HG03159 (cell line): ENCODE measurements around the gene IGFBP7.

ENCODE experiments used
- ATAC-seq: cut with Tn5 transposase; IDR thresholded peaks from one replicate; pipeline ENCODE4 v1.9.1; 2021; ENCODE audit warnings: mild to moderate bottlenecking, moderate library complexity; ENCODE audit not compliant: unreplicated experiment

Gene IGFBP7

DNA sequence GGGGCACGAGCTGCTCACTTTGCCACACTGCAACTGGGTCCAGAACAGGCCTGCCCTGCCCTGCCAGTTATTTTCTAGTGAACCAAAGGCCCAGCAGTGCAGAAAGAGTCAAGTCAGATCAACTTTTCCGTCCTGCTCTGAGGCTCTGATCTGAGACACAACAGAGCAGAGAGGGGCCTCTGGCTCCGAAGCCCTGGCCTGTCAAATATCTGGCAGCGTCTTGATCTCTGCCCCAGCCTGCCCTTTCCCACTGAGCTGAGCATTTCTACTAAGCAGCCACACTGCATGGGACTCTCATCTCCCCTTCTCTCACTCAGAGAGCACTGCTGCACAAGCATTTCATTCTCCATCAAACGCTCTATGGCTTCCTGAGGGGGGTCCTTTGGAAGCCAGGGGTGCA is 11.8 kb downstream of the IGFBP7 start:
- no peak for ATAC-seq

DNA sequence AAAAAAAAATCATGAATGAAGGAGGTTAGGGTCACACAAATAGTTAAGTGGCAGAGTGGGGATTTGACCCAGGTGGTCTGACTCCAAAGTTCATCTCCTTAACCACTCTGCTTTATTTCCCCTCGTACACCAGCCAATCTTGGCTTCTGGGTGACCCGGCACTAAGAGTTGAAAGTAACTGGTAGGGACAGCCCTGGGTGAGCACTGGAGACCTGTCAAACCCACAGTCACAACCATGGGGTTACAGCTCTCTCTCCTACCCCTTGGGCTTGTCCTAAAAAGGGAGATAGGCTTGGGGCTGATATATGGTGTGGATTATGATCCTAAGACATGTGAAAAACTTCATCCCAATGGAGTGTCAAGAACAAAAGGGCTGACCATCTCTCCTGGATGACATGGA is 12.5 kb downstream of the IGFBP7 start:
- no peak for ATAC-seq

DNA sequence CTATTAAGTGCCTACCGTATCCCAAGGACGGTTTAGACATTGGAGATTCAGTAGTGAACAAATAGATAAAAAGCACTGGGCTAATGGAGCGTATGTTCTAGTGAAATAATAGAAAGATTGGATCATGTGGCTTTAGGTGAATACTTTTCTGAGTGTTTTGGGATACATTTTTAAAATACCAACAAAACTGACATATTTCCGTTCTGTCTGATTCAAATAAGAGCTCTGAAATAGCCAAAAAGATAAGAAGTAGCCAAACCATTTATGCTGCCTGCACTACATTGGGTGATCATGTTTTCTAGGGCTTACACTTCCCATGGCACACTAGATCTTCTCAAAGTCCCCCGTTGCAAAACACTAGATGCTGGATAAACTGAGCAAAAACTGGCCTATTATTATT is 14.2 kb downstream of the IGFBP7 start:
- ATAC-seq: no peak

DNA sequence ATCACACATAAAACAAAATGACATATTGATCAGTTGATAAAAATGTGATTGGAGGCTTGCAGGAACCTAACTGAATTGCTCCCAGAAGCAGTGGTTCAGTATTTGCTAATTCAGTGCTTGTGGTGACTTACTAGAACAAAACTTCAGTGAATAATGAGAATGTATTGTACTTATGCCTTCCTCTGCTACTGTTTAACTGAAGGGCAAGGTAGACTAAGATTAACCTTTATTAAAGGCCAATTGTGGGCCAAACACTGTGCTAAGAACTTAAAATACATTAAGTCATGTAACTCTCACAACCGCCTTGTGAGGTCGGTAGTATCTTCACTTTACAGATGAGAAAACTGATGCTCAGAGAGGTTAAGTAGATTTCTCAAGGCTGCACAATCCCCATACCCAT is 14.9 kb downstream of the IGFBP7 start:
- no peak for ATAC-seq

DNA sequence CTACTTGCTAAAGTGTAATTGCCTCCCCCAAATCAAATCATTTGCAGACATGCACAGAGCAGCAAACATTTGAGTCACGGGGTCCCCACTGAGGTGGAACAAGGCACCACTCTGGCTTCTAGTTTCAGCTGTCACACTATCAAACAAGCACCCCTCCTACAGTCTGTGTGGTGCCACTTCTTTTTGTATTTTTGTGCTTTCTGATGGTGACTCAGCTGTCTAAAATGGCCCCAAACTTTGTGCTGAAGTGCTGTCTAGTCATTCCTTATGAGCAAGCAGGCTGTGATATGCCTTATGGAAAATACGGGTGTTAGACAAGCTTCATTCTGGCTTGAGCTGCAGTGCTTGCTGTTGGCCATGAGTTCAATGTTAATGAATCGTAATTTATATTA is 15.4 kb downstream of the IGFBP7 start:
- no peak for ATAC-seq

DNA sequence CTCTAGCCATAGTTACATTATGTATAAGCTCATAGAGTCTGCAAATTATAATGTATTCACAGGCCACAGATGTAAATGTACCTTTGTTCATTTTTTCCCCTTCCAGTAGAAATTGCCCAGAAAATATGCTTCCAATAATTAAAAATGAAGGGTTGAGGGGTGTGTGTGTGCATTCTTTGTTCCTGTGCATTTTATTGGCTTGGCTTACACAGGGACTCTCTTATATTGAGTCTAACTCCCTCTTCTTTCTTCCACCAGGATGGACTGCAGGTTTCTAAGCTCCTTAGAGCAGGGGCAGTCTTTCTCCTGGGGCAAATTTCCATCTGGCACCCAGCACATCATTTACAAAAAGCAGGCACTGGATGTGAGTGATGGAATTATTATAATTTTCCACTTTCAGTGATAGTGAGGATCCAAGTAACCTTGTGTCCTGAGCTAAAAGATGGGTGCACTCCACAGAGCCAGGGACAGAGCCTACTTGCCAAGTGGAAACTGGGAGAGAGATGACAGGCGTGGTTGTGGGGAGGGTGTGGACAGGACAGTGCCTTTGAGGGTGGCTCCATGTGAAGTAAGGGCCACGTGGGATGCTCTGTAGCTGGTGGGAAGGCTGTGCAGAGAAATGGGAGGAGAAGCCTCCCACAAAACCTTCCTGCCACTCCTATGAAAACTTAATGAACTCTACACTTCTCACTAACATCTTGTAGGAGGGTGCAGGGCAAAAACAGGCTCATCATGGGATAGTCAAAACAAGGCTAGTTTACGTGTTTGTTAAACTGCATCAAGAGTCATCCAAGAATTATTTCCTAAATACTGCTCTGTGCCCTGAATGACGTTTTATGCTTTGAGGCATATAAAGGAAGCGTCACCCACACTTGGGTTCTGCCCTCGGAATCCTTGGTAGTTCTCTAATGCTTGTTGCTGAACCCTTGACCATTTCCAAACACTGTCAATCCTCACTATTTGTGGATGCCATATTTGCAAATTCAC is 16.0 kb downstream of the IGFBP7 start:
- no peak for ATAC-seq

DNA sequence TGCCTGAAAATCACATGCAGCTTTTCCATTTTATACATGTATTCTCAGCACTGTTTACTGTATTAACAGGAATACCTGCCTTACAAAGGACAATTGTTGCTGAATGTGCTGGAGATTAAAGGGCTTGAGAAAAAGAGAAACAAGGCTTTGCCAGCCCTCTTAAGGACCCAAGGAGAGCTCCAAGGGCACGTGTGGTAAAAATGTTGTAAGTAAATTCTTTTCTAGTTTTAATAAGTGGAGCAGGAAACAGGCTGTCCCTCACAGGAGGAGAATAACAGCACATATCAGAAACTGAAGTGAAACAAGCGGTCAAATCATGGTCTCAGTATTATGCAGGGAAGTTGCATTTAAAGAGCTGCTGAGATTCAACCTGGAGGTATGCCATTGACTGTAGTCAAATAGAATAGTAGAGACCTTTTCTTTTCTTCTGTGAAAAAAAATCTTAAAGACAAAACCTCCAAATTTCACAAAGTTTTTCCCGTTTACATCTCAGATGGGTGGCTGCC is 18.5 kb downstream of the IGFBP7 start:
- ATAC-seq: no peak

DNA sequence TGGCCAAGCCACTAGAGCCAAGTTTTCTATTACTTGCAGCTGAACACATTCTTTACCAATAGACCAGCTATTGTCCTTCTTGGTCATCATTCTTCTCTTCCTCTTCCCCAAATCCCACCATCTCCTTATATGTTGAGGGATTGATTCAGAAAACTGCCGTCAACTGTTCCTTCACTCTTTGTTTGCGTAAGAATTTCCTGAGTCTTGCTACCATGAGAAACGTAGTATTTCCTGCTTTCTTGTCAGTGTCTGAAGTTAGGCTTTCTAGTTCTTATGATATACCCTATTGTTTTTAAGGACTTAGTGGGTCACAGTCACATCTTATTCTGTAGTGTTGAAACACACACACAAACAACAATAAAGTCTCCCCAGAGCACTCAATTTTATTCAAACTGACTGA is 20.1 kb downstream of the IGFBP7 start:
- ATAC-seq: no peak

DNA sequence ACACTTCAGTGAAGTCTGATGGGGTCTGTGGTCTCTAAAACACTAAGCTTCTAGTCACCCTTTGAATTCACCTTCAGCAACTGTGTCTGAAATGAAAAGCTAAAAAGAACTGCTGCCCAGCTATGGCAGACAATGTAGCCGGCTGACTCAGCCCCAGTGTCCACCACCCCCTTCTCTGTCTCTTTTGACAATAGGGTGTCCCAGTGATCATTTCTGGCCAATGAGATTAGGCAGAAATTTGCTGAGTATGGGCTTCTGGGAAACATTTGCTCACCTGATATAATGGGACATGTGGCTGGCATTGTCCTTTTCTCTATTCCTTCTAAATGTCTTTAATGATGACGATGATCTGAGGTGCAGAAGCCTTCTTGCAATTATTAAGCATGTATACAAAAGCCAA is 20.6 kb downstream of the IGFBP7 start:
- no peak for ATAC-seq

DNA sequence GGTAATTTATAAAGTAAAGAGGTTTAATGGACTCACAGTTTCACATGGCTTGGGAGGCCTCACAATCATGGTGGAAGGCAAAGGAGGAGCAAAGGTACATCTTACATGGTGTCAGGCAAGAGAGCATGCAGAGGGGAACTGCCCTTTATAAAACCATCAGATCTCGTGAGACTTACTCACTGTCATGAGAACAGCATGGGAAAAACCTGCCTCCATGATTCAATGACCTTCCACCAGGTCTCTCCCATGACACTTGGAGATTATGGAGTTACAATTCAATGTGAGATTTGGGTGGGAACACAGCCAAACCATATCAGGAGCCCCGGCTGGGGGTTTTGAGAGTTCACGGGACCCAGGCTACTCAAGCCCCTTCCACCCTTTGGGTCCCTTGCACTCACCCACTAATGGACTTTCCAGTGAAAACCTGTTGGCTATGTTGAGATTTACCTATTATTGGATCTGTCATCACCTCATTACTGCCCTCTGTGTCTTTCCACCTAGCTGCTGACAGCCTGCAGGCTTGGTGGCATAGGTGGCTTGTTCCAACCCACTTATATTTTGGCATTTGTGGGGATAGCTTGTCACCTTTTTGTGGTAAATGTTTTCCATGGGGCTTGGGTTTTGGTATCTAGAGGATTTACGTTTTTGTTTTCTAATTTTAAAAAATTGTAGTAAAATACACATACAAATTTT is 24.0 kb downstream of the IGFBP7 start:
- no peak for ATAC-seq

DNA sequence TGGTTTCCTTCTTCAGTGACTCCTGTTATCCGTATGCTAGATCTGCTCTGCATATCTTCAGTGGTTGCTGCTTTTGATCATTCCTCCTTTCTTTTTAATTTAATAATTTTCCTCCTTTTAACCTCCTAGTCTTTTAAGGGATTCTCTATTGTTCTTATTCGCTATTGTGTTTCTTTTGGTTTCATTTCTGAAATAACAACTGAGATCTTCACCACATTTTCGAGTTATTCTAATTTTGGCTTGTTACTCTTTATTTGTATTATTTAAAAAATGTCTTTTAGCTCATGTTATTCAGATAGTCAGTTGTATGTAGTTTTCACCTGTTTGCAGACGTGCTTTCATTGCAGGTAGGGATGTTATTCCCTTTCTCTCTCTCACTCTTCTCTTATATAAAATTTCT is 24.9 kb downstream of the IGFBP7 start:
- ATAC-seq: no peak

DNA sequence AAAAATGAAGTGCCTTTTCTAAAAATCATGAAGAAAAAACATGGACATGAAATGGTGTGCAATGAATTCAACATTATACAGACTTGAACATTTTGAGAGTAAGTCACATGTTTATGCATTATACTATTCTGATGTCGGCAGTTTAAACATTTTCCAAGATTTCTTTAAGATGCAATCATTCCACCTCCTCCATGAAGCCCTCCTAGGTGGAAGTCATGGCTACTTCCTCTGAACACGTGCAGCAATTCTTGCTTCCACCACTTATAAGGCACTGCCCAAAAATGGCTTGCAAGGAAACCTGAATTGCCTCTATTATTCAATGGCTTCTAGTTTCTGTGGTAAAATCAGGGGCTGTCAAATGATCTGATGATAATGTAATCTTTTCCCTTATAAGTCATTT is 25.8 kb downstream of the IGFBP7 start:
- no peak for ATAC-seq

DNA sequence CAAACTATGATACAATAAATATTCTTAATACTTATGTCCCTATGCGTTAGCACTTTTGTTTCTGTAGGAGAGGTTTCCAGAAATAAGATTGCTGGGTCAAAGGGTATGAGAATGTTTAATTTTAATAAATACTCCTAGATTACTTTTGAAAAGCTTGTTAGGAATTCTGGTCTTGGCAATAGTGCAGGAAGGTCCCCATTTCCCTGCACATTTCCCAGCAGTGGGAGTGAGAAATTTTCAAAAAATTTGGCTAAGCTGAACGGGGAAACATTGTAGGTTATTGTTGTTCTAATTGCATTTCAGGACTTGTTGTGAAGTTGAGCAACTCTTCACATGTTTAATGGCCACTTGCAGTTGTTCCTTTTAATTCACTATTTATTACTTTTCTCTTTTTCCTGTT is 27.1 kb downstream of the IGFBP7 start:
- no peak for ATAC-seq

DNA sequence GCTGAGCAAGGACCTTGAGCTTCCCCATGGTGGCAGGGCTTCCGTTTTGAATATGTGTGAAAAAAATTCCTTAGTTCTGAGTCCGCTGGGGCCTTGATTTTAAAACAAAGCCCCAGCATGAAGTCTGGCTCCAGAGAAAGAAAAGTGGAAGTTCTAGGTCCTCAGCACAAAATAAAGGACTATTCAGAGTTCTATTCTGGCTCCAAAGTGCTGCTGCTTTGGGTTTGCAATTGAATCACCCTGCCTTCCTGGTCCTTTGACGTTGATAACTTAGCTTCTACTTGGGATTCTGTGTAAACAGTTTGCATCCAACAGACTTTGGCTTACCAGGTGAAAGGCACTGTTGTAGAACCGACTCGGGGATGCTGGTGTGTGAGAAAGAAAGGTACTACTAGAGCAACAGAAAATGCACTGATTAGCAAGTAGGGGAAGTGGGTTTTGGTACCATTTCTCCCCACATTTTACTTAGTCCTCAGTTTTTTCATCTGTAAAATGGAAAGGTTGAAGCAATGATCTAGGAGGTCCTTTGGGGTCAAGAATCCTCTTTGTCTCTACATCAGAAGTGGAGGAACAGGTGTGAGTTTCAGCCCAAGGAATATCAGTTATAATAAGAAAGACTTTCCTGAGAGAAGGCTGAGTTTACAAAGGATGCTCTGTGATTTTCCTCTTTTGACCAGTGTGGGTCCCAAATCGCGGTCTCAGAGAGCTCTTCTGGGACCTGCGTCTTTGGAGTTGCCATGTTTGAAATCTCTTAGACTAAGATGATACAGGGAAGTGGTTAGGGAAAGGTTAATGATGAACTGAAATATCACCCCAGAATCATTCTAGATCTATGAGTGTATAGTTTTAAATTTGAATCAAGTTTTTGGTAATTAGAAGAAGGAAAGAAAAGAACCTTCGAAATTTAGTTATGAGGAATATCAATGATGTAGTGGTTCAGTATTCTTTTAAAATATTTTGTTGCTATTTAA is 28.2 kb downstream of the IGFBP7 start:
- no peak for ATAC-seq

DNA sequence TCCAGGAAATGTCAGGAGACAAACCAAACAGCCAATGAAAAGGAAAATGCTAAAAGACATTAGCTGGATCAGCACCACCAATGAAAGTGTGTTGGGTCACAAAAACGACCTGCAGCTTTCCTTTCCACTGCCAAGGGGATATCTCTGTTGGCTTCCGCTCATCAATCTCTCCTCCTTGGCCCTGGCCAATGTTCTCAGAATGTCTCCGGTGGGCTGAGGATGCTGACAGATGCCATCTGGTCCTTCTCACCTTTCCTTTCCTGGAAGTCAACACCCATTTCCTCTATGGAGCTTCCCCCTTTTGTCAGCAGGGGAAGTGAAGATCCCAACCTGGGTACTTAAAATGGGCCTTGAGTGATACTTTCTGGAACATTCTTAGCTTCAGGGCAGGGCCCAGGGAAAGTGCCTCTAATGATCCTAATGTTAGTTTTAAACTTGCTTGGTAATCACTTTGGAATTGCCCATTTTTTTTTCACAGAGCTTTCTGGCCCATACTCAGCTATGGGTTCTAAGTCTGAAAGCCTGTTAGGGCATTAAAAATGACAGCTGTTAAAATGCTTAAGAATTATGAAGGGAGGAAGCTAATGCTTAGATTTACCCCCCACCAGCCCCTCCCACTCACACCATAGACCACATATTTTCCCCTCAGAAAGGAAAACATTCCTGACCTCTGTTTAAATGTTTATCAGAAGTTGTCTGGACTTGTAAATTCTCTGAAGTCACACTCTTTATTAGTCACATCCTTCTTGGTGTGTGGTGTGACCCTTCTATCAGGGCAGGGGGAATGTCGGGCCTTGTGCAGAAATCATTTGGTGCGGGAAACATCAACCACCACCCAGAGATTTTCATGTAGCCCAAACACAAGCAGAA is 29.2 kb downstream of the IGFBP7 start:
- ATAC-seq: no peak

DNA sequence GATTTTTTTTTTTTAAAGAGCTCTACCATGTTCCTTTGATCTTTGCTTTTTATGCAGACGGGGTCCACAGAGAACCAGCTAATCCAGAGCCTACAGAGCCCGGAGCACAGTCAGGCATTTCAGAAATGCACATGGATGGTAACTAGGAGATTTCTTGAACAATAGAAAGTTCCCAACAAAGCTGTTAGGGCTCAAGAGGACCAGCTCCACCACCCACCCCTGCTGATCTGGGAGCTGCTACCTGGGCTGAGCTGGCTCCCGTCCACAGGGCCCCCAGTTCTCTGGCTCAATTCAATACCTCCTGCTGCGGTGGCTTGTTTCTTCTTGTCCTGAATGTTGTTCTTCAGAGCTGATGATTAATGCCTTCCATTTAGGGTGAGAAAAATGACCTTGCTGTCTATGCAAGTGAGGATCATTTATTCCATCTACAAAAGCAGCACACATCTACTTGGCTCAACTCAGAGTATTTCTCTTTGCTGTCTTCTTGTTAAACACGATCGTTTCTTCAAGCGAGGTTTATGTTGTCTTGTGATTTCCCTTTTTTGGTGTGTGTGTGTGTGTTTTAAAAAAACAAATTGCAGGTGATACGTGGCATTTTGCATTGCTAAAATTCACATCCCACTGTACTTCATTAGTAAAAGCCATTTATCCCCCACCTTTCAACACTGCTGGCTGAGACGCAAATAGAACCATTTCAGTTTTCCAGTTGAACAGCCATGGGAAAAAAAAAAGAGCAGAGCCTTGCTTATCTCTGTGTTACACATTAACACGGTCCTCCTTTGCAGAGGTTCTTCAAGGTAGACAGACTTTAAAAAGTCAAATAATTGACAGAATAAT is 31.3 kb downstream of the IGFBP7 start:
- ATAC-seq: no peak

DNA sequence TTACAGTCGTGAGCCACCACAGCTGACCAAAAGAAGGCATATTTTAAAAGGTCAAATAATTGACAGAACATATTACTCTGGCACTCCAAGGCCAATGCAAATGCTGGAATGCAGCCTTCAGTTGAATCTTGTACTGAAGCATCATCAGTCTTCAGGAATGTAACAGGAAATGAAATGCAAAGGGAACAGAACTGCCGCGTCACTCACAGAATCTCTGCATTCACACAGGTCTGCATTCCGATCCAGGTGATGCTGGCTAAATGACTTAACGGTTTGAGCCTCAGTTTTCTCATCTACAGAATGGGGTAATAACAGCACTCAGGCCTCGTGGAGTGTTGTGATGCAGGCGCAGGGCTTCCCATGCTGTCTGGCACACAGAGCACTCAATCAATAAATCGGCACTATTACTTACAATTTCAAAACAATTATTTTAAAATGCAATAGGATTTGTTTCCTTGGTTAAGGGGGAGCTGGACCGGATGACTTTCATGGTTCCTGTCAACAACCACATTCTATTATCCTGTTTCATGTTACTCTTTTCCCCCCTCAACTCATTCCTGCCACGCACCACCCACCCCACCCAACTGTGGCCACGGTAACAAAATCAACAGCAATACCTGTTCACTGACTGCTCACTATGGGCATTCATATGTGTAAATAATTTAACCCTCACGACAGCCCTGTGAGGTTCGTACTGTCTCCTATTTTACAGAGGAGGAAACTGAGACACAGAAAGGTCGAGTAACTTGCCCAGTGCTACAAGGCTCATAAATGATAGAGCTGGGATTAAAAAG is 32.4 kb downstream of the IGFBP7 start:
- ATAC-seq: no peak

DNA sequence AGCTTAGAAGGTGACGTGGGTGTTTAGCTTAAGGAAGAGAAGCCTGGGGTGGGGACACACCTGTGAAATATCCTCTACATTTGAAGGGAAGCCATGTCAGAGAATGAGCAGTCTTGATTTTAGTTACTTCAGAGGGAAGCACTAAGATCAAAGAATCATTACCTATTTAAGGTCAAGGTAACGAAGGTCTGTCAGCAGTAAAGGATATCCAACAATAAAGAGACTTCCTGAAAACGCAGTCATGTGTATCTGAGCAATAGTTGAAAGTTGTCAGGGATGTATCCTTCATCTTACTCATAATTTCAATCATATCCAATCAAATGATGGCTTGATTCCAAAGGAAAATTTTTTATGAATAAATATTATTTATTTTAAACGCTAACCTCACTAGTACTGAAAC is 33.5 kb downstream of the IGFBP7 start:
- no peak for ATAC-seq
